HG02610 (cell line): ENCODE measurements around the gene PLA2G2D.

Experiments used
- ATAC-seq: cut with Tn5 transposase; IDR thresholded peaks from one replicate; pipeline ENCODE4 v1.9.1; 2021; ENCODE audit warnings: mild to moderate bottlenecking, moderate library complexity; ENCODE audit not compliant: unreplicated experiment

The PLA2G2D gene

GRCh38 chr1:20090119-20090518 lies 29.2 kb downstream of the PLA2G2D start:
- ATAC-seq: no peak

DNA sequence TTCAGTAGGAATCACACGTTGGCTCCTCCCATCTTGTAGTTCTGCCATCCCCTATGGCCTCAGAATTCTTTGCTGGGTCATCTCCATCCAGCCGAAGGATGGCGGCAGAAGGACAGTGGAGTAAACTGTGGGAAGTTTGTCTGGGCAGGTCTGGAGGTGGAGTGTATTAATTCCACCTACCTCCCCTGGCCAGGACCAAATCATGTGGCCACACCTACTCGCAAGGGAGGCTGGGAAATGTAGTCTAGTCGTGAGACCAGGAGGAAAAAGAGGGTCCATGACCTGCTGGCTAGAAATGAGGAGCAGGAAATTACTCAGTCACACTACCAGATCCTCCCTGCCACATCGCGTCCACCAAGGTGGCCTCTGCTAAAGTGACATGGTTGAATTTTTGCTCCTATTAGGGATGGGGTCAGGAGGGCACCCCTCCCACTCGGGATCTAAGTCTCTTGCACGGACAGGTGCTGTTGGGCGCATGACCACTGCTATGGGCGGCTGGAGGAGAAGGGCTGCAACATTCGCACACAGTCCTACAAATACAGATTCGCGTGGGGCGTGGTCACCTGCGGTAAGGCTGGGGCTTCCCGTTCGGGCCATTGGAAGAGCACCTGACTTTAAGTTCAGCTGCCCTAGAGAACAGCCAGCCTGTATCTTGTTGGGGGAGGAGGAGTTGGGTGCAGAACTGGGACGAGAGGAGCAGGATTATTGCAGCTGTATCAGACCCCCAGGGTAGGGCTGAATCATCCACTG lies 29.8 kb downstream of the PLA2G2D start:
- no peak for ATAC-seq

- no peak for ATAC-seq
These were observed 31.7 kb downstream of the PLA2G2D start for GRCh38 chr1:20087668-20088067.

GRCh38 chr1:20086800-20087199 lies 32.5 kb downstream of the PLA2G2D start:
- ATAC-seq: no peak

DNA sequence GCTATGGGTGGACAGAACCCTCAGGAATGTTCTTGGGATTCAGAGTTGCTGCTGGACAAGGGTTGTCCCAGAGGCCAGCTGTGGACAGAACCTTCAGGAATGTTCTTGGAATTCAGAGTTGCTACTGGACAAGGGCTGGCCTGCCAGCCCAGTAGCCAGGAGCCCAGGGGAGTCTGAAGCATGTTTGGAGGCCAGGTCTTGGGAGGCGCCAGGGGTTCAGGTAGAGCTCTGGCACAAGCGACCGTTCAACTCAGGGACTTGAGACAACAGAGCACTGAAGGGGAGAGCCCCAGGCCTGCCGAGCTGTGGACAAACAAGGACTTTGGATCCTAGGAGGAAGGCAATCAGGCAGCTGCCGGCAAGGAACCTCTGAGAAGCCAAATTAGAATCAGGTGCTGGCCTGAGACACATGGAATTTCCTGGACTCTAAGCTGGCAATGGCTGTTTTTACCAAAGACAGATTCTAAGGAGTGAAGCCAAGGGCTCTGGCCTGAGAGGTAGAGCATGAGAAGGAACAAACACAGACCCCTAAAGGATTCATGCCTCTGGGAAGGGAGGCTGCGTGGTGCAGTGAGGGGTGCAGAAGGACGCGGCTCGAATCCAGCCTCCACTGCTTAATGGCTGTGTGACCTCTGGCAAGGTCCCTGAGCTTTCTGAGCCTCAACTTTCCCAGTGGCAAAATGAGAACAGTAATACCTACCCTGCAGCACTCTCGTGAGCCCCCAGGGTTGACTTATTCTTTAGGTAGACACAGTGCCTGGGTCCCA lies 36.0 kb downstream of the PLA2G2D start:
- ATAC-seq: no peak

- no peak for ATAC-seq
These were observed 36.6 kb downstream of the PLA2G2D start for GRCh38 chr1:20082772-20083171.

DNA sequence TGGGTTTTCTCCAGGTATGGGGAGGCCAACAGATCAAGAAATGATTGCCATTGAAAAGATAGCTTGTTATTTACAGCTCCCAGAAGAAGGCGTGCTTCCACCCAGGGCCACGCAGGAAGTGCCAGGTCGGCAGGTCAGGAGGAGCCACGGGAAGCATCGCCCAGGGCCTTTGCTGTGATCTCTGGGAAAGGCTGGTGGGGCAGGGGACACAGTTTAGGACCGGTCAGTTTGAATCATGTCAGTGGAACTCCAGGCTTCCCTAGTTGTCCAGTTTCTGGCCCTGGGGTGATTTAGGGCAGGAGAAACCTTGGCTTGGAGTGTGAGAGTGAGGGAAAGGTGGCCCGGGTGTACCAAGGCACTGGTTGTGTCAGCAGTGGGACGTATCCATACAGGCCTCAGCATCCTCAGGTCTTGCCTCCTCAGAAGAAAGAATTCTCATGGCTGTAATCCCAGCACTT lies 38.0 kb downstream of the PLA2G2D start:
- no peak for ATAC-seq

DNA sequence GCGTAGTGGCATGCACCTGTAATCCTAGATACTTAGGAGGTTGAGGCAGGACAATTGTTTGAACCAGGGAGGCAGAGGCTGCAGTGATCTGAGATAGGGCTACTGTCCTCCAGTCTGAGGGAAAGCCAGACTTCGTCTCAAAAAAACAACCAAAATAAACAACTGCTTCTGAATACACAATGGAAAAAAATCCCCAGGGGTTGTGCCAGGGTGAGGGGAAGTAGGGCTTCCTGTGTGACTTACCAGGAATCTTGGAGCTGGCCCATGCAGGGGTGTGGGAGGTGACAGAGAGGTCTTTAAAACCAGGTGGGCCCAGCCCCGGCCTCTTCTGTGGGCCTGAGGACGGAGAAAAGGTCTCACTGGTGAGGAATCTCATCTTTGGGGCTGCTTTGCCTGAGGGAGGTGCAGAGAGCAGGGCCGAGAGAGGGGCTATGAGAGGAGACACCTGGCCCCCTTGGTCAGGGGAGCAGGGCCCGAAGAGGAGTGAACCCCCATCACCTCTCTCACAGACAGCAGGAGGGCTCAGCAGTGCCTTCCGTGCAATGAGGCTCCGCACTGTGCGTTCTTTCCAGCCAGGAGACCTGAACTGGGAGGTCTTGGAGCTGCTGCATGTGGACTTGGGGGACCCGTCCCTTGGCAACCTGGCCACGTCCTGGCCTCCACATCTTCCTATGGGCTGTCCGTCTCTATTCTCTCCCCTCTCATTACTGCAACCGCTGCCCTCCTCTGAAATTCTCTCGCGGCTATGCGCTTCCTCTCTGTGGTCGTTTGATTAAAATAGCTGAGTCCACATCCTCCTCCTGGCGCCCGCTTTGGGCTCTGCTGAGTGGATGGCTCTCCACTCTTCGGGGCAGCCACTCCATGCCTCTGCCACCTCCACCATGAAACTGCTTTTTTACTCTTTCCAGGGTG lies 38.6 kb downstream of the PLA2G2D start:
- no peak for ATAC-seq

DNA sequence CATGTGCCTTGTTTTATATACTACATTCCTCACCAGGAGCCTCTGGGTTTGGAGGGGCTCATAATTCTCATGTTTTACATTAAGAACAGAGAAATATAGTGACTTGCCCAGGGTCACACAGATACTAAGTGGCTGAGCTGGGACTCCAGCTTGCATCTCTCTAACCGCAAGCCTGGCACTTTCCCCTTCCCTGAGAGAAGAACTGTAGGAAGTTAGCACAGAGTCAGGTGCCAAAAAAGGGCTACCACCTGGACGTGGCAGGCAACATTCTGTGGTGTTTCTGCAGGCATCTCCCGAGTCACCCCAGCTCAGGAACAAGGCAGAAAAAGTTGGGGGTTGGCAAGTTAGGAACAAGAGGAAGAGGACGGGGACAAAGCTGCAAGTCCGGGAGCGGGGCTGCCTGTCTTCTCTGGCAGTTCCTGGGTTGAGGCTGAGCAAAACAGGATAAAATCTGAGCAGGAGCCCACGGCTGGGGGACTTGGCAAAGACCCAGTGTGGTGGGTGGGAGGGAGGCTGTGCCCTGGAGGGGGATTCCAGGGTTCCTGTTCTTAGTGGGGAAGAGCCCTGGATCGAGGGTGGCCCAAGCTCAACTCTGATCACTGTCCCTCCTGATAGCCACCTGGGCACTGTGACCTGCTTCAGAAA lies 39.6 kb downstream of the PLA2G2D start:
- no peak for ATAC-seq

DNA sequence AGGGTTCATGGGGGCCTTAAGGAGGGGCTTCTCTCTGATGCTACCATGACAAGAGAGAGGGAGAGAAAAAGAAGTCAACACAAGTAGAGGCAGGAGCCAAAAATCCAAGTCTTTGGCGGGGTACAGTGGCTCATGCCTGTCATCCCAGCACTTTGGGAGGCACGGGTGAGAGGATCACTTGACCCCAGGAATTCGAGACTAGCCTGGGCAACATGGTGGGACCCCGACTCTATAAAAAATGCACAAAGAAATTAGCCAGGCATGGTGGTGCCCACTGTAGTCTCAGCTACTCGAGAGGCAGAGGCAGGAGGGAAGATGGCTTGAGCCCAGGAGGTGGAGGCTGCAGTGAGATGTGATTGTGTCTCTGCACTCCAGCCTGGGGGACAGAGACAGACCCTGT lies 40.6 kb downstream of the PLA2G2D start:
- no peak for ATAC-seq

GRCh38 chr1:20078171-20078651 lies 41.1 kb downstream of the PLA2G2D start:
- no peak for ATAC-seq

- ATAC-seq: no peak
These were observed 42.5 kb downstream of the PLA2G2D start for GRCh38 chr1:20076710-20077461.

DNA sequence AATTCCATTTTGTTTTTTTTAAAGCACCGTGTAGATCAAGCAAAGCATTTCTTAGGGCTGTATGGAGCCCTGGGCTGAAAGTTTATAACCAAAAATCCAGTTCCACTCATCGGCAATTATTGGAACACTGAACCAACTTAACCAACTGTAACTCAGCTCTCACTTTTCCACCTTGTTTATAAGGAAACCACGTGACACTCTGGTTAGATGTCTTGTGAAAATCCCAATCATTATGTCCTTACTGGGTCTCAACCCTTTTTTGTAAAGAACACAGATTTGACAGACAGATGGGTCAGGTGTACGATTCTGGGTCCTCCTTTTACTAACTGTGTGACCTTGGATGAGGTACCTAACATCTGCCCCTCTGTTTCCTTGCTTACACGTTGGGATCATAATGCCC lies 43.1 kb downstream of the PLA2G2D start:
- no peak for ATAC-seq

- ATAC-seq: no peak
These were observed 44.0 kb downstream of the PLA2G2D start for GRCh38 chr1:20075345-20075744.

GRCh38 chr1:20074725-20075171 lies 44.6 kb downstream of the PLA2G2D start:
- ATAC-seq: no peak

DNA sequence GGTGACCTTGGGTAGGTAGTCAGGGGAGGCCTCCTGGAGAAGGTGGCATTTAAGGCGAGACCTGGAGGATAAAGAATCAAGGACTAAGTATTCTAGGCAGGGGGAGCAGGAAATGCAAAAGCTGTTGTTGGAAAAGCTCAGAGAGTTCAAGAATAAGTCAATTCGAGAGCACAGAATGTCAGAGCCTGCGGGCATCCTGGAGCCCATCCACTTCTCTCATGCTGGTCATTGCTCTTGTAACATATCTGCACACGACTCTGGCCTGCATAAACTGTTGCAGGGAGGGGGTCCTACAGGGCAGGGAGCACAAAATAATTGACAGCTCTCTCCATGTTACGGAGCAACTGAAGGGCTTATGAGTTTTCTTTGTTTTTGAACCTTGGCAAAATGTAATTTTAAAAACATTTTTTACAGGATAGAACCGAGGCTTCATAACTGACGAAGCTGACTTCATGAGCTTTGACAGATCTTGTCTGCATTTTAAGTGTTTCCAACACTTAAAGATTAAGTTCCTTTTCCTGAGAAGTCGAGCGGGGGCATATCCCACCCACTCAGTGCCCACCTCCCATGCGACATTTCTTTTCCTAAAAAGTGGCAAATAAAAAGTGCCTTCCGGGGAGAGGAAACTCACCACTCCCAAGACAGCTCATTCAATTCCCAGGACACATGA lies 45.1 kb downstream of the PLA2G2D start:
- no peak for ATAC-seq

GRCh38 chr1:20073256-20073655 lies 46.1 kb downstream of the PLA2G2D start:
- ATAC-seq: no peak

- no peak for ATAC-seq
These were observed 46.6 kb downstream of the PLA2G2D start for GRCh38 chr1:20072771-20073170.

DNA sequence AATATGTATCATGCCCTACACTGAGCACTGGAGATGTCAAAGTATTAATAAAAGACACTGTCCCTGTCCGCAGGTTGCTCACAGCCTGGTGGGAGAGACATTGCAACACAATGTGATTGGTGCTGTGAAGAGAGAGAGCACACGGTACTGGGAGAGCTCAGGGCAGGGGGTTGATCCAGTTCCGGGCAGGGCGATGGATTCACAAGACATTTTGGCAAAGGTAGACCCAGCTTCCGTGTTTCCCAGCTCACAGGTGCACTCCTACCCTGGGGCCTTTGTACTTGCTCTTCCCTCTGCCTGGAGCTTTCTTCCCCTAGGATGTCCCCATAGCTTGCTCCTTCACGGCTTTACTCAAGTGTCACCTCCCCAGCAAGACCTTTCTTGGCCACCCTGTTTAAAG lies 47.9 kb downstream of the PLA2G2D start:
- ATAC-seq: no peak
